IMR-90 (cell line): ENCODE data around the gene INO80. TPM values are rescaled to one million over a fixed set of nuclear protein-coding genes. Genes with fewer than 3 reads are reported as not detected.

ENCODE experiments used
- ATAC-seq: fragments of 200-7000 bp; cut with Tn5 transposase; 2 replicates; pipeline ENCODE4 v1.9.1; 2020; ENCODE audit warnings: low read depth, mild to moderate bottlenecking, moderate library complexity
- BruUV-seq: library from RNA; stranded (reverse); fragments of 400-500 nt; replicated peaks from 2 replicates; lab custom pipeline; 2021; lab: Mats Ljungman, UMichigan
- CTCF ChIA-PET: fragments of 300-600 bp; formaldehyde crosslinking; extraction: SDS; loops from one replicate; lab custom pipeline; 2021; ENCODE audit warnings: antibody characterized with exemption; lab: Yijun Ruan, JAX
- POLR2A ChIA-PET: fragments of 300-600 bp; sonication (Branson Sonifier 250); formaldehyde crosslinking; loops from one replicate; lab custom pipeline; 2022; ENCODE audit warnings: antibody characterized with exemption; ENCODE audit not compliant: unreplicated experiment; lab: Charles Lee
- DNase-seq: peaks from one replicate; pipeline ENCODE4 v3.0.0; 2013
- H2AFZ ChIP-seq: replicated peaks from 2 replicates; pipeline ENCODE3; 2013; ENCODE audit warnings: low read length, mild to moderate bottlenecking; ENCODE audit not compliant: poor library complexity
- H2AK5ac ChIP-seq: 2 replicates; pipeline ENCODE4 v1.6.1; 2013; ENCODE audit warnings: low read depth, low read length, inconsistent platforms
- H2AK9ac ChIP-seq: replicated peaks from 2 replicates; pipeline ENCODE3; 2013; ENCODE audit warnings: mild to moderate bottlenecking, low read depth, low read length, moderate library complexity; ENCODE audit not compliant: poor library complexity
- H2BK120ac ChIP-seq: 2 replicates; pipeline ENCODE4 v1.6.1; 2013; ENCODE audit warnings: low read depth, low read length, inconsistent platforms
- H2BK15ac ChIP-seq: 3 replicates; pipeline ENCODE4 v1.6.1; 2013; ENCODE audit warnings: low read depth, low read length, inconsistent platforms
- H2BK20ac ChIP-seq: 2 replicates; pipeline ENCODE4 v1.6.1; 2013; ENCODE audit warnings: low read depth, mild to moderate bottlenecking, inconsistent platforms, low read length, moderate library complexity
- H2BK5ac ChIP-seq: 2 replicates; pipeline ENCODE4 v1.6.1; 2013; ENCODE audit warnings: mild to moderate bottlenecking, low read depth, low read length, inconsistent platforms; ENCODE audit not compliant: poor library complexity, severe bottlenecking
- H3K14ac ChIP-seq: replicated peaks from 2 replicates; pipeline ENCODE4 v1.6.1; 2013; ENCODE audit warnings: low read depth, low read length, inconsistent platforms
- H3K18ac ChIP-seq: 2 replicates; pipeline ENCODE4 v1.6.1; 2013; ENCODE audit warnings: low read depth, low read length, control low read depth
- H3K23ac ChIP-seq: 2 replicates; pipeline ENCODE4 v1.6.1; 2013; ENCODE audit warnings: low read depth, low read length, inconsistent platforms
- H3K27ac ChIP-seq: 2 replicates; pipeline ENCODE4 v1.5.1; 2013; ENCODE audit warnings: mild to moderate bottlenecking, control low read depth, low read length; ENCODE audit not compliant: insufficient read depth
- H3K27me3 ChIP-seq: 2 replicates; pipeline ENCODE4 v1.6.1; 2013; ENCODE audit warnings: low read length; ENCODE audit not compliant: control insufficient read depth, insufficient read depth
- H3K36me3 ChIP-seq: 2 replicates; pipeline ENCODE4 v1.6.1; 2013; ENCODE audit warnings: low read length, mixed read lengths; ENCODE audit not compliant: control insufficient read depth, insufficient read depth
- H3K4ac ChIP-seq: 2 replicates; pipeline ENCODE4 v1.6.1; 2013; ENCODE audit warnings: low read depth, low read length, inconsistent platforms
- H3K4me1 ChIP-seq: 2 replicates; pipeline ENCODE4 v1.6.1; 2013; ENCODE audit warnings: low read length, mixed read lengths; ENCODE audit not compliant: control insufficient read depth, insufficient read depth
- H3K4me2 ChIP-seq: 2 replicates; pipeline ENCODE4 v1.6.1; 2013; ENCODE audit warnings: low read depth, mild to moderate bottlenecking, control low read depth, low read length, moderate library complexity
- H3K4me3 ChIP-seq: 2 replicates; pipeline ENCODE4 v1.5.1; 2013; ENCODE audit warnings: low read depth, mild to moderate bottlenecking, control low read depth, low read length, moderate library complexity; ENCODE audit not compliant: insufficient read depth
- H3K56ac ChIP-seq: 2 replicates; pipeline ENCODE4 v1.6.1; 2013; ENCODE audit warnings: low read length, inconsistent platforms; ENCODE audit not compliant: insufficient read depth; ENCODE audit errors: extremely low read depth
- H3K79me1 ChIP-seq, 2 experiments: 2 replicates each; pipeline ENCODE4 v1.6.1; 2013; ENCODE audit warnings: low read length in 2 of 2, inconsistent platforms in 1 of 2, low read depth in 1 of 2
- H3K9ac ChIP-seq: 2 replicates; pipeline ENCODE4 v1.6.1; 2013; ENCODE audit warnings: low read depth, low read length, control low read depth
- H3K9me1 ChIP-seq: 2 replicates; pipeline ENCODE4 v1.6.1; 2013; ENCODE audit warnings: low read length, inconsistent platforms; ENCODE audit not compliant: insufficient read depth
- H3K9me3 ChIP-seq: 2 replicates; pipeline ENCODE4 v1.6.1; 2013; ENCODE audit warnings: low read length; ENCODE audit not compliant: control insufficient read depth, insufficient read depth
- H4K20me1 ChIP-seq: 2 replicates; pipeline ENCODE4 v1.6.1; 2013; ENCODE audit warnings: low read length, inconsistent platforms; ENCODE audit not compliant: insufficient read depth
- H4K5ac ChIP-seq: 2 replicates; pipeline ENCODE4 v1.6.1; 2013; ENCODE audit warnings: mild to moderate bottlenecking, low read depth, low read length, control low read depth
- H4K8ac ChIP-seq, 2 experiments: 2 replicates each; pipeline ENCODE4 v1.6.1; 2013; ENCODE audit warnings: low read depth in 2 of 2, low read length in 2 of 2, control low read depth in 1 of 2, inconsistent platforms in 1 of 2
- H4K91ac ChIP-seq: 2 replicates; pipeline ENCODE4 v1.6.1; 2013; ENCODE audit warnings: low read depth, low read length, inconsistent platforms; ENCODE audit not compliant: insufficient read depth
- BHLHE40 ChIP-seq: fragments of 150-350 bp; IDR thresholded peaks from 2 replicates; pipeline ENCODE4 v1.6.1; 2016; ENCODE audit warnings: mild to moderate bottlenecking, low read depth, low read length
- CEBPB ChIP-seq: IDR thresholded peaks from 2 replicates; pipeline ENCODE4 v1.6.1; 2012; ENCODE audit warnings: low read depth, low read length, improper control_type of control experiment
- CHD1 ChIP-seq: IDR thresholded peaks from 2 replicates; pipeline ENCODE4 v1.6.1; 2012; ENCODE audit warnings: low read depth, low read length, improper control_type of control experiment
- CTCF ChIP-seq: conservative IDR thresholded peaks from 2 replicates; pipeline ENCODE4 v1.5.1; 2012; ENCODE audit warnings: mild to moderate bottlenecking, low read depth, low read length, improper control_type of control experiment
- ELK1 ChIP-seq: fragments of 150-350 bp; IDR thresholded peaks from 2 replicates; pipeline ENCODE4 v1.6.1; 2016; ENCODE audit warnings: low read depth, mild to moderate bottlenecking, low read length, moderate library complexity, borderline replicate concordance
- FOS ChIP-seq: fragments of 150-350 bp; IDR thresholded peaks from 2 replicates; pipeline ENCODE4 v1.6.1; 2016; ENCODE audit warnings: low read depth, low read length
- MAFK ChIP-seq: IDR thresholded peaks from 2 replicates; pipeline ENCODE4 v1.6.1; 2012; ENCODE audit warnings: low read depth, low read length, improper control_type of control experiment
- MAZ ChIP-seq: IDR thresholded peaks from 2 replicates; pipeline ENCODE4 v1.6.1; 2012; ENCODE audit warnings: low read depth, mild to moderate bottlenecking, low read length, improper control_type of control experiment, moderate library complexity, borderline replicate concordance
- MXI1 ChIP-seq: IDR thresholded peaks from 2 replicates; pipeline ENCODE4 v1.6.1; 2012; ENCODE audit warnings: low read depth, mild to moderate bottlenecking, low read length, moderate library complexity, borderline replicate concordance
- NFE2L2 ChIP-seq: fragments of 150-350 bp; IDR thresholded peaks from 2 replicates; pipeline ENCODE4 v1.6.1; 2016; ENCODE audit warnings: low read depth, mild to moderate bottlenecking, low read length
- POLR2A ChIP-seq: IDR thresholded peaks from 2 replicates; pipeline ENCODE4 v1.6.1; 2012; ENCODE audit warnings: mild to moderate bottlenecking, low read depth, low read length
- RAD21 ChIP-seq: IDR thresholded peaks from 2 replicates; pipeline ENCODE4 v1.6.1; 2012; ENCODE audit warnings: low read length, improper control_type of control experiment
- RCOR1 ChIP-seq: IDR thresholded peaks from 2 replicates; pipeline ENCODE4 v1.6.1; 2012; ENCODE audit warnings: mild to moderate bottlenecking, low read length, improper control_type of control experiment; ENCODE audit not compliant: insufficient replicate concordance
- RFX5 ChIP-seq: IDR thresholded peaks from 2 replicates; pipeline ENCODE4 v1.8.0; 2012; ENCODE audit warnings: low read depth, mild to moderate bottlenecking, low read length, moderate library complexity
- SMC3 ChIP-seq: fragments of 150-350 bp; IDR thresholded peaks from 2 replicates; pipeline ENCODE4 v1.6.1; 2016; ENCODE audit warnings: low read depth, mild to moderate bottlenecking, antibody characterized with exemption, low read length, moderate library complexity
- USF2 ChIP-seq: fragments of 150-350 bp; IDR thresholded peaks from 2 replicates; pipeline ENCODE4 v1.6.1; 2017; ENCODE audit warnings: mild to moderate bottlenecking, antibody characterized with exemption, low read length, low read depth
- WGBS, 2 experiments: methylation state at CpG; one replicate each; pipeline versions ENCODE4 v1.1.5 to v1.1.7; 2013; ENCODE audit warnings: missing lambda C conversion rate in 2 of 2; ENCODE audit not compliant: insufficient read length in 1 of 2; ENCODE audit errors: extremely low coverage in 2 of 2; 5-methylcytosine and 5-hydroxymethylcytosine counted together
- dilution Hi-C: fragments of 300-500 bp; cut with HindIII; formaldehyde crosslinking; loops from one replicate; pipeline ENCODE4 v1.14.3; 2018; ENCODE audit warnings: low sequenced_read_pairs; ENCODE audit not compliant: unreplicated experiment
- in situ Hi-C: fragments of 300-500 bp; cut with MboI; formaldehyde crosslinking; loops from 3 replicates; pipeline ENCODE4 v1.14.3; 2019; ENCODE audit warnings: low sequenced_read_pairs, inconsistent platforms, mixed read lengths
- intact Hi-C: fragments of 100-400 bp; cut with micrococcal nuclease; formaldehyde crosslinking; loops from 2 replicates; pipeline ENCODE4 v1.10.0; 2022
- polyA plus RNA-seq, 3 experiments: library from polyadenylated mRNA; depleted of rRNA; stranded (reverse); fragments of >200 nt; gene quantifications; 2 replicates each; pipeline ENCODE4 v1.2.3, GENCODE V29; 2012; ENCODE audit warnings: low replicate concordance in 1 of 3
- total RNA-seq: library from RNA; depleted of rRNA; stranded (reverse); fragments of >200 nt; gene quantifications from 2 replicates; pipeline ENCODE4 v1.2.3, GENCODE V29; 2012

Gene INO80
- total and polyA plus RNA-seq, 2 of the 4 experiments (the other 2 are of a cell fraction), result 6.0 to 13.3 TPM

- ChIA-PET POLR2A (no interaction called here), CTCF (no interaction called here)
- intact Hi-C loops (no loop called here), in situ Hi-C loops (no loop called here), dilution Hi-C loops (no loop called here)
- no peak overlapping the region for H4K8ac ChIP-seq
- H4K91ac ChIP-seq, result no peak overlapping the region
- no peaks in the 10 kb centered on the region for H4K20me1 ChIP-seq
- peak overlapping the region; percentile 0; the same call in 1 of the 2 replicates for H2BK120ac ChIP-seq
- no peak overlapping the region for H3K23ac ChIP-seq
- ATAC-seq (peak; percentile 11; the same call in 1 of the 2 replicates), DNase-seq (no peak)
- H3K79me1 ChIP-seq, result no peaks in the 10 kb centered on the region
- H3K4me3 ChIP-seq, result no peak overlapping the region
- no peak overlapping the region for H4K5ac ChIP-seq
- H3K18ac ChIP-seq, result no peak overlapping the region
- TF ChIP-seq MAFK (no peak), CTCF (no peak), BHLHE40 (no peak), FOS (no peak), SMC3 (no peak), RCOR1 (no peak), MXI1 (no peak), RFX5 (no peak), MAZ (no peak), CHD1 (no peak), POLR2A (no peak), USF2 (no peak), CEBPB (no peak), ELK1 (no peak), NFE2L2 (no peak), RAD21 (no peak)
- H3K9ac ChIP-seq, result no peak overlapping the region
- peaks cover 5% of the 10 kb centered on the region; the same call in 1 of the 2 replicates for H3K9me1 ChIP-seq
- H3K4me1 ChIP-seq, result no peaks in the 10 kb centered on the region
- H3K56ac ChIP-seq, result no peak overlapping the region
- H2AFZ ChIP-seq, result no peak overlapping the region
- H2BK20ac ChIP-seq, result no peak overlapping the region
- H2BK15ac ChIP-seq, result no peak overlapping the region
- H3K14ac ChIP-seq, result no peak overlapping the region
- no CpG with 5 or more reads among the region's 4 CpGs for WGBS, 2 experiments
- no peak overlapping the region for H3K4ac ChIP-seq
- no peaks in the 10 kb centered on the region for H3K27me3 ChIP-seq
- BruUV-seq, result no TSS peak
- H2AK9ac ChIP-seq, result no peak overlapping the region
- no peak overlapping the region for H2AK5ac ChIP-seq
- H2BK5ac ChIP-seq, result no peak overlapping the region
- no peaks in the 10 kb centered on the region for H3K36me3 ChIP-seq
- no peak overlapping the region for H3K4me2 ChIP-seq
- H3K9me3 ChIP-seq, result no peaks in the 10 kb centered on the region
- no peak overlapping the region for H3K27ac ChIP-seq
Observed at GRCh38 chr15:41150279-41150678, 34.2 kb upstream of the INO80 start.
